Left lung (tissue), 10 donors: ENCODE measurements around the gene PFKFB3. TPM values are rescaled to one million over a fixed set of nuclear protein-coding genes. Genes with fewer than 3 reads are reported as not detected.
A peak's percentile ranks its signal among the peaks of the same experiment; 100 is the strongest.

Source experiments
- ATAC-seq: fragments of 200-7000 bp; cut with Tn5 transposase; one replicate; pipeline ENCODE4 v1.9.1; 2020; ENCODE audit warnings: moderate library complexity
- DNase-seq, 4 donors: peaks; one replicate each; pipeline ENCODE4 v3.0.0-alpha.2; 2013 to 2020
- H3K27ac ChIP-seq, 2 donors: fragments of 200-600 bp; sonication (generic) in 1 of 2; one replicate each; pipeline versions ENCODE4 v1.5.0 to v1.8.0; 2020 to 2021
- H3K27me3 ChIP-seq, 2 donors: fragments of 200-600 bp; sonication (generic) in 1 of 2; one replicate each; pipeline versions ENCODE4 v1.5.0 to v1.8.0; 2020 to 2021
- H3K36me3 ChIP-seq, 2 donors: fragments of 200-600 bp; sonication (generic) in 1 of 2; one replicate each; pipeline versions ENCODE4 v1.5.0 to v1.8.0; 2020 to 2021
- H3K4me1 ChIP-seq, 2 donors: fragments of 200-600 bp; one replicate each; pipeline ENCODE4 v1.8.0; 2021
- H3K4me3 ChIP-seq, 2 donors: fragments of 200-600 bp; sonication (generic) in 1 of 2; one replicate each; pipeline versions ENCODE4 v1.5.0 to v1.8.0; 2020 to 2021; ENCODE audit warnings: mild to moderate bottlenecking in 1 of 2
- H3K9me3 ChIP-seq, 2 donors: fragments of 200-600 bp; sonication (generic) in 1 of 2; one replicate each; pipeline versions ENCODE4 v1.5.0 to v1.8.0; 2020 to 2021
- CTCF ChIP-seq, 2 donors: fragments of 200-600 bp; sonication (generic) in 1 of 2; IDR thresholded peaks; one replicate each; pipeline versions ENCODE4 v1.5.0 to v1.8.0; 2021; ENCODE audit warnings: antibody characterized with exemption in 2 of 2
- intact Hi-C, 2 donors: fragments of 100-400 bp; cut with DNase I; formaldehyde crosslinking; loops; one replicate each; pipeline versions ENCODE4 v1.11.2 to v1.14.2; 2022
- polyA plus RNA-seq, 6 donors: library from polyadenylated mRNA; unstranded; fragments of 120-200 nt; gene quantifications; one replicate each; pipeline ENCODE4 v1.2.1, GENCODE V29; 2013; ENCODE audit not compliant: insufficient read length in 6 of 6
- total RNA-seq, 2 donors: library from RNA; stranded (reverse); fragmentation: NEBNext Ultra II Directional; extraction: Animal tissue kit (Norgen Biotek cat#: 25700); gene quantifications; one replicate each; pipeline ENCODE4 v1.2.1, GENCODE V29; 2021
- donor health status: DM: no; HTN: yes; CAD: no.
- donor health status: DM: no; HTN: no; CAD: no.

Gene PFKFB3
- total and polyA plus RNA-seq, 8 donors: 15.3 to 120 (median 22.5) TPM

- H3K27me3 ChIP-seq: no peaks in the 10 kb centered on the region
- no peak for TF ChIP-seq CTCF (IDR thresholded peaks at IDR 0.05)
- no peaks in the 10 kb centered on the region for H3K9me3 ChIP-seq
- DNase-seq (no peak), ATAC-seq (no peak)
- H3K36me3 ChIP-seq: peaks cover 0 to 100% of the 10 kb centered on the region in 2 donors
- H3K4me1 ChIP-seq: peaks cover 0 to 8% of the 10 kb centered on the region in 2 donors
- peak overlapping the region in 1 of 2 donors; percentile 28 for H3K27ac ChIP-seq
- intact Hi-C loops: no loop called here
- H3K4me3 ChIP-seq: no peak overlapping the region
Observed at GRCh38 chr10:6221192-6221940, 18.6 kb downstream of the PFKFB3 start.

- no peaks in the 10 kb centered on the region for H3K27me3 ChIP-seq
- peaks cover 0 to 8% of the 10 kb centered on the region in 2 donors for H3K4me1 ChIP-seq
- TF ChIP-seq CTCF (IDR thresholded peaks at IDR 0.05): no peak
- ATAC-seq (peak; percentile 7), DNase-seq (no peak)
- peak overlapping the region in 1 of 2 donors; percentile 28 for H3K27ac ChIP-seq
- intact Hi-C loops: no loop called here
- no peaks in the 10 kb centered on the region for H3K9me3 ChIP-seq
- no peak overlapping the region for H3K4me3 ChIP-seq
- peaks cover 0 to 100% of the 10 kb centered on the region in 2 donors for H3K36me3 ChIP-seq
Observed at GRCh38 chr10:6221971-6222751, 19.4 kb downstream of the PFKFB3 start.

- Histone ChIP-seq H3K9me3 (no peaks in the 10 kb centered on the region), H3K36me3 (peaks cover 0 to 100% of the 10 kb centered on the region in 2 donors), H3K27me3 (no peaks in the 10 kb centered on the region), H3K4me3 (no peak overlapping the region), H3K4me1 (peaks cover 0 to 4% of the 10 kb centered on the region in 2 donors), H3K27ac (peak overlapping the region in 1 of 2 donors; percentile 28)
- DNase-seq: no peak
- TF ChIP-seq CTCF (IDR thresholded peaks at IDR 0.05): no peak
- intact Hi-C loops: no loop called here
- no peak for ATAC-seq
Observed at GRCh38 chr10:6222755-6223154, 20.0 kb downstream of the PFKFB3 start.

GRCh38 chr10:6223981-6224380 lies 21.2 kb downstream of the PFKFB3 start:
- peaks cover 0 to 100% of the 10 kb centered on the region in 2 donors for H3K36me3 ChIP-seq
- TF ChIP-seq CTCF (IDR thresholded peaks at IDR 0.05): no peak
- ATAC-seq: no peak
- no peak overlapping the region for H3K4me3 ChIP-seq
- no peaks in the 10 kb centered on the region for H3K27me3 ChIP-seq
- no peak overlapping the region for H3K27ac ChIP-seq
- no peaks in the 10 kb centered on the region for H3K4me1 ChIP-seq
- intact Hi-C loops: no loop called here
- no peak for DNase-seq
- no peaks in the 10 kb centered on the region for H3K9me3 ChIP-seq

GRCh38 chr10:6224781-6225180 lies 22.0 kb downstream of the PFKFB3 start:
- Histone ChIP-seq H3K27ac (no peak overlapping the region), H3K9me3 (no peaks in the 10 kb centered on the region), H3K27me3 (no peaks in the 10 kb centered on the region), H3K4me3 (no peak overlapping the region), H3K36me3 (peaks cover 0 to 100% of the 10 kb centered on the region in 2 donors), H3K4me1 (no peaks in the 10 kb centered on the region)
- no peak for TF ChIP-seq CTCF (IDR thresholded peaks at IDR 0.05)
- ATAC-seq (no peak), DNase-seq (no peak)
- intact Hi-C loops: no loop called here
